GM06990 (cell line): ENCODE data around the gene ADORA1.

Experiments
- DNase-seq: peaks from one replicate; pipeline ENCODE4 v3.0.0-alpha.2; 2011; ENCODE audit not compliant: insufficient read length; ENCODE audit errors: extremely low read depth
- H3K27me3 ChIP-seq: replicated peaks from 2 replicates; pipeline ENCODE4 v1.6.0; 2011; ENCODE audit warnings: low read length; ENCODE audit not compliant: control insufficient read depth, insufficient read depth
- H3K36me3 ChIP-seq: 2 replicates; pipeline ENCODE4 v1.5.1; 2011; ENCODE audit warnings: low read length; ENCODE audit not compliant: control insufficient read depth, insufficient read depth
- H3K4me3 ChIP-seq: replicated peaks from 2 replicates; pipeline ENCODE4 v1.5.1; 2011; ENCODE audit warnings: low read depth, mild to moderate bottlenecking, control low read depth, low read length
- CTCF ChIP-seq: IDR thresholded peaks from 2 replicates; pipeline ENCODE4 v1.5.1; 2011; ENCODE audit warnings: low read length, control low read depth, mild to moderate bottlenecking, inconsistent platforms; ENCODE audit not compliant: insufficient read depth, poor library complexity, severe bottlenecking

The ADORA1 gene

GRCh38 chr1:203143641-203144040 lies 16.1 kb downstream of the ADORA1 start:
- H3K36me3 ChIP-seq, result no peaks in the 10 kb centered on the region
- no peak for DNase-seq
- no peak for TF ChIP-seq CTCF
- peaks cover 4% of the 10 kb centered on the region for H3K27me3 ChIP-seq
- H3K4me3 ChIP-seq, result no peak overlapping the region

- Histone ChIP-seq H3K27me3 (peaks cover 4% of the 10 kb centered on the region), H3K4me3 (no peak overlapping the region), H3K36me3 (no peaks in the 10 kb centered on the region)
- no peak for DNase-seq
- TF ChIP-seq CTCF, result no peak
Observed at GRCh38 chr1:203144661-203145060, 17.1 kb downstream of the ADORA1 start.

GRCh38 chr1:203145321-203146041 lies 18.0 kb downstream of the ADORA1 start:
- no peak for TF ChIP-seq CTCF
- Histone ChIP-seq H3K36me3 (no peaks in the 10 kb centered on the region), H3K27me3 (peaks cover 4% of the 10 kb centered on the region; the same call in 1 of the 2 replicates), H3K4me3 (no peak overlapping the region)
- no peak for DNase-seq

GRCh38 chr1:203146042-203146369 lies 18.5 kb downstream of the ADORA1 start:
- no peak for TF ChIP-seq CTCF
- no peak for DNase-seq
- Histone ChIP-seq H3K27me3 (peaks cover 2% of the 10 kb centered on the region; the same call in 1 of the 2 replicates), H3K36me3 (no peaks in the 10 kb centered on the region), H3K4me3 (no peak overlapping the region)

GRCh38 chr1:203146537-203146936 lies 19.0 kb downstream of the ADORA1 start:
- H3K36me3 ChIP-seq, result no peaks in the 10 kb centered on the region
- TF ChIP-seq CTCF, result no peak
- no peak for DNase-seq
- no peaks in the 10 kb centered on the region; the same call in 1 of the 2 replicates for H3K27me3 ChIP-seq
- no peak overlapping the region for H3K4me3 ChIP-seq

GRCh38 chr1:203147376-203147775 lies 19.9 kb downstream of the ADORA1 start:
- no peak for TF ChIP-seq CTCF
- no peaks in the 10 kb centered on the region; the same call in 1 of the 2 replicates for H3K27me3 ChIP-seq
- DNase-seq, result no peak
- H3K36me3 ChIP-seq, result no peaks in the 10 kb centered on the region
- H3K4me3 ChIP-seq, result no peak overlapping the region
